HFFc6 (cell line): ENCODE results near the gene SMIM32. TPM values are rescaled to one million over a fixed set of nuclear protein-coding genes. Genes with fewer than 3 reads are reported as not detected.

ENCODE experiments used
- DNase-seq: peaks from one replicate; pipeline ENCODE4 v3.0.0-alpha.2; 2018
- H3K27ac Mint-ChIP-seq: 2 replicates; pipeline ENCODE4 v1.8.0; 2020; ENCODE audit warnings: mild to moderate bottlenecking, mixed read lengths
- H3K27me3 Mint-ChIP-seq: 2 replicates; pipeline ENCODE4 v1.8.0; 2021; ENCODE audit warnings: mild to moderate bottlenecking, moderate library complexity, mixed read lengths; ENCODE audit not compliant: insufficient read depth
- H3K36me3 Mint-ChIP-seq: 2 replicates; pipeline ENCODE4 v1.8.0; 2021; ENCODE audit warnings: low read depth, mixed read lengths
- H3K4me1 Mint-ChIP-seq: 2 replicates; pipeline ENCODE4 v1.8.0; 2020; ENCODE audit warnings: low read depth, mixed read lengths
- H3K4me3 Mint-ChIP-seq: 2 replicates; pipeline ENCODE4 v1.8.0; 2020; ENCODE audit warnings: mild to moderate bottlenecking, moderate library complexity, mixed read lengths
- H3K9me3 Mint-ChIP-seq: 2 replicates; pipeline ENCODE4 v1.8.0; 2020; ENCODE audit warnings: mild to moderate bottlenecking, mixed read lengths
- CTCF ChIP-seq: fragments of 200-600 bp; sonication (generic); IDR thresholded peaks from 2 replicates; pipeline ENCODE4 v1.5.0; 2021; ENCODE audit warnings: antibody characterized with exemption, mild to moderate bottlenecking
- total RNA-seq, 6 experiments: library from RNA; stranded (reverse); fragmentation: NEBNext Ultra II Directional; extraction: Animal tissue kit (Norgen Biotek cat#: 25700); gene quantifications; 2 replicates in 1 of 6; 3 replicates in 5 of 6; pipeline ENCODE4 v1.2.3, GENCODE V29; 2021

The SMIM32 gene
- total RNA-seq, 6 experiments from 2014 or later = not detected

DNA sequence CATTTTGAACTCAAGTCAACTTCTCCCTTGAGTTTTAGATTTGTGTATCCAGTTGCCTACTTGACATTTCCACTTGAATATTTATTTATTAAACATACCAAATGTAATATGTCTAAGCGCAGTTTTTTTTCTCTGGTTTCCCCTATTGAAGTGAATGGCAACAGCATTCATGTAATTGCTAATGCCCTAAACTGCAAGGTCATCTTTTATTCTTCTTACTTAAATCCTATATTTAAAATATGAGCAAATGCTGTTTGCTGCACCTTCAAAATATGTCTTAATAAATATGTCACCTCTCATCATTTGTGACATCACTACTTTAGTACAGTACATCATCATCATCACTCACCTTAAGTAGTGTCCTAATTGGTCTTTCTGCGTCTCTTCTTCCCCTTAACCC is 37.9 kb downstream of the SMIM32 start:
- no peak for TF ChIP-seq CTCF
- peak overlapping the region; percentile 2; the same call in 1 of the 2 replicates for H3K27ac Mint-ChIP-seq
- H3K27me3 Mint-ChIP-seq = no peaks in the 10 kb centered on the region
- peaks cover 37% of the 10 kb centered on the region for H3K36me3 Mint-ChIP-seq
- DNase-seq = no peak
- peaks cover 38% of the 10 kb centered on the region for H3K4me1 Mint-ChIP-seq
- H3K9me3 Mint-ChIP-seq = no peaks in the 10 kb centered on the region
- H3K4me3 Mint-ChIP-seq = no peak overlapping the region

GRCh38 chr5:136153581-136154236 is 39.3 kb downstream of the SMIM32 start:
- peaks cover 37% of the 10 kb centered on the region for H3K36me3 Mint-ChIP-seq
- peaks cover 36% of the 10 kb centered on the region for H3K4me1 Mint-ChIP-seq
- H3K27me3 Mint-ChIP-seq = no peaks in the 10 kb centered on the region
- no peak for TF ChIP-seq CTCF
- H3K4me3 Mint-ChIP-seq = no peak overlapping the region
- H3K9me3 Mint-ChIP-seq = no peaks in the 10 kb centered on the region
- H3K27ac Mint-ChIP-seq = no peak overlapping the region
- no peak for DNase-seq

- DNase-seq = no peak
- Mint-ChIP-seq H3K4me3 (no peak overlapping the region), H3K9me3 (no peaks in the 10 kb centered on the region), H3K27me3 (no peaks in the 10 kb centered on the region), H3K27ac (peak overlapping the region; percentile 16; the same call in 1 of the 2 replicates), H3K4me1 (peaks cover 31% of the 10 kb centered on the region), H3K36me3 (peaks cover 18% of the 10 kb centered on the region)
- no peak for TF ChIP-seq CTCF
These were observed 43.1 kb downstream of the SMIM32 start for GRCh38 chr5:136149891-136150290.

DNA sequence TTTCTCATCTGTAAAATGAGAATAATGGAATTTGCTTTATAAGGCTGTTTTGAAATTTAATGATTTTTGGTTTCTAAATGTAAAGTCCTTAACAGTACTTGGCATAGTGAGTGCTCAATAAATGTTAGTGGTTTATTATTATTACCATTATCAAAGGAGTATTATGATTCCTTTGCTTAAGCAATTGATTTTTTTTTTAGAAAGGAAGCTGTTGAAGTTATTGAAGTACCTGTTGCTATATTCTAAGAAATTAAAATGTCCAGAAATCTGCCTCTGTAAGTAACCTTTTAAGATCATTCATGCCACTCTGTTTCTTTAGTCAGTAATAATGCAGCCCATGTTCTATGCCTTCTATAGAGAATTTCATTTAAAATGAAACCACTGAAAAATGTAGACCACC is 45.3 kb downstream of the SMIM32 start:
- Mint-ChIP-seq H3K4me3 (no peak overlapping the region), H3K27me3 (no peaks in the 10 kb centered on the region), H3K36me3 (0 out of 2 replicates have a peak, but pooled peaks cover 3% of the 10 kb centered on the region), H3K27ac (no peak overlapping the region), H3K9me3 (no peaks in the 10 kb centered on the region), H3K4me1 (peaks cover 29% of the 10 kb centered on the region)
- DNase-seq = no peak
- no peak for TF ChIP-seq CTCF

DNA sequence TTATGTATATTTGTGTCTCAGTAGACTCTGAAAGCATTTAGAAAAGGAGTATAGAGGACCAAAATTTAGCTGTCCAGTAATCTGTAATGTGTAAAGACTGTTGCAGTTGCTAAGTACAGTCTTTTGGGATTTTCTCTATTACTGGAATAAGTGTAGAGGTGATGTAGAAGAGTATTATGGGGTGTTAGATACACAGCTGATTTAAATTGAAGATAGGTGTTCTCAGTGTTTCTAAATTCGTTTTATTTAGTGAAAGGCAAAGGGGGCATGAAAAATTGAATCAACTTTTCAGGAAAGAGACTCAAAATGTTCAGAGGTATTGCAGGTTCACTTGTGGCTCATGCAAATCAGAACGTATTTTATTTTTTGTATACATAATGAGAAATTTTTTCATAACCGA is 46.8 kb downstream of the SMIM32 start:
- TF ChIP-seq CTCF = no peak
- Mint-ChIP-seq H3K9me3 (no peaks in the 10 kb centered on the region), H3K4me3 (no peak overlapping the region), H3K27ac (no peak overlapping the region), H3K36me3 (0 out of 2 replicates have a peak, but pooled peaks cover 3% of the 10 kb centered on the region), H3K4me1 (peaks cover 29% of the 10 kb centered on the region), H3K27me3 (no peaks in the 10 kb centered on the region)
- DNase-seq = no peak
